Measurements from ENCODE around the gene PKP4. TPM values are rescaled to one million over a fixed set of nuclear protein-coding genes. Genes with fewer than 3 reads are reported as not detected.
"Not testable (repeated sequence)": the region's sequence is repeated elsewhere in the genome, so short reads cannot be mapped to it uniquely, and the experiment has no call there.

The PKP4 gene
- total and polyA plus RNA-seq, 4 donors, result 21.5 to 96.4 (median 32.8) TPM

- no peaks in the 10 kb centered on the region for H3K27me3 ChIP-seq (ENCODE audit: control insufficient read depth in 3 of 3, insufficient read depth in 3 of 3, low read length in 2 of 3)
- no peak overlapping the region for H3K9ac ChIP-seq (ENCODE audit: insufficient read depth in 1 of 2, low read length in 2 of 2)
- no peak overlapping the region for H3K4me3 ChIP-seq
- H3K4me1 ChIP-seq (ENCODE audit: control insufficient read depth in 5 of 5, insufficient read depth in 5 of 5, low read length in 5 of 5), result no peaks in the 10 kb centered on the region
- no peak for ATAC-seq (ENCODE audit: insufficient read depth, low FRiP score)
- DNase-seq, result no peak
- H3K27ac ChIP-seq (ENCODE audit: low read depth in 1 of 2, low read length in 1 of 2), result no peak overlapping the region
- H3K9me3 ChIP-seq (ENCODE audit: control insufficient read depth in 4 of 4, insufficient read depth in 3 of 4, low read length in 3 of 4), result no peaks in the 10 kb centered on the region
- no peak for TF ChIP-seq CTCF (IDR thresholded peaks at IDR 0.05; ENCODE audit: control extremely low read depth, extremely low read depth)
- WGBS, 2 donors, result 93 to 94% methylated on average over 6 of the region's 6 CpGs
- H3K36me3 ChIP-seq (ENCODE audit: control insufficient read depth in 4 of 4, insufficient read depth in 4 of 4, low read length in 4 of 4), result no peaks in the 10 kb centered on the region
Observed at GRCh38 chr2:158699323-158699722, 242.6 kb downstream of the PKP4 start.

GRCh38 chr2:158701101-158701500, 244.3 kb downstream of the PKP4 start:
- H3K9ac ChIP-seq (ENCODE audit: insufficient read depth in 1 of 2, low read length in 2 of 2), result no peak overlapping the region
- H3K36me3 ChIP-seq (ENCODE audit: control insufficient read depth in 4 of 4, insufficient read depth in 4 of 4, low read length in 4 of 4), result no peaks in the 10 kb centered on the region
- no peak overlapping the region for H3K27ac ChIP-seq (ENCODE audit: low read depth in 1 of 2, low read length in 1 of 2)
- H3K27me3 ChIP-seq (ENCODE audit: control insufficient read depth in 3 of 3, insufficient read depth in 3 of 3, low read length in 2 of 3), result no peaks in the 10 kb centered on the region
- no peak for DNase-seq
- TF ChIP-seq CTCF (IDR thresholded peaks at IDR 0.05; ENCODE audit: control extremely low read depth, extremely low read depth), result no peak
- H3K9me3 ChIP-seq (ENCODE audit: control insufficient read depth in 4 of 4, insufficient read depth in 3 of 4, low read length in 3 of 4), result peaks cover 0 to 6% (median 3%) of the 10 kb centered on the region in 4 donors
- 71 to 74% methylated on average over 3 of the region's 3 CpGs for WGBS, 2 donors
- no peaks in the 10 kb centered on the region for H3K4me1 ChIP-seq (ENCODE audit: control insufficient read depth in 5 of 5, insufficient read depth in 5 of 5, low read length in 5 of 5)
- H3K4me3 ChIP-seq, result no peak overlapping the region
- no peak for ATAC-seq (ENCODE audit: insufficient read depth, low FRiP score)

GRCh38 chr2:158702740-158703139, 246.0 kb downstream of the PKP4 start:
- no peak for TF ChIP-seq CTCF (IDR thresholded peaks at IDR 0.05; ENCODE audit: control extremely low read depth, extremely low read depth)
- DNase-seq, result no peak
- no peak for ATAC-seq (ENCODE audit: insufficient read depth, low FRiP score)
- H3K9ac ChIP-seq (ENCODE audit: insufficient read depth in 1 of 2, low read length in 2 of 2), result no peak overlapping the region
- WGBS, 2 donors, result 80 to 86% methylated on average over 9 of the region's 9 CpGs
- H3K4me1 ChIP-seq (ENCODE audit: control insufficient read depth in 5 of 5, insufficient read depth in 5 of 5, low read length in 5 of 5), result no peaks in the 10 kb centered on the region
- H3K27me3 ChIP-seq (ENCODE audit: control insufficient read depth in 3 of 3, insufficient read depth in 3 of 3, low read length in 2 of 3), result no peaks in the 10 kb centered on the region
- H3K27ac ChIP-seq (ENCODE audit: low read depth in 1 of 2, low read length in 1 of 2), result no peak overlapping the region
- no peak overlapping the region for H3K4me3 ChIP-seq
- H3K36me3 ChIP-seq (ENCODE audit: control insufficient read depth in 4 of 4, insufficient read depth in 4 of 4, low read length in 4 of 4), result no peaks in the 10 kb centered on the region
- H3K9me3 ChIP-seq (ENCODE audit: control insufficient read depth in 4 of 4, insufficient read depth in 3 of 4, low read length in 3 of 4), result peaks cover 0 to 6% (median 3%) of the 10 kb centered on the region in 4 donors

- not testable (repeated sequence) for H3K4me3 ChIP-seq; ATAC-seq (ENCODE audit: insufficient read depth, low FRiP score); H3K27me3 ChIP-seq (ENCODE audit: control insufficient read depth in 3 of 3, insufficient read depth in 3 of 3, low read length in 2 of 3); H3K9ac ChIP-seq (ENCODE audit: insufficient read depth in 1 of 2, low read length in 2 of 2); DNase-seq; H3K4me1 ChIP-seq (ENCODE audit: control insufficient read depth in 5 of 5, insufficient read depth in 5 of 5, low read length in 5 of 5); H3K9me3 ChIP-seq (ENCODE audit: control insufficient read depth in 4 of 4, insufficient read depth in 3 of 4, low read length in 3 of 4); H3K36me3 ChIP-seq (ENCODE audit: control insufficient read depth in 4 of 4, insufficient read depth in 4 of 4, low read length in 4 of 4); H3K27ac ChIP-seq (ENCODE audit: low read depth in 1 of 2, low read length in 1 of 2)
- 76 to 89% methylated on average over 8 of the region's 8 CpGs for WGBS, 2 donors
Observed at GRCh38 chr2:158704724-158705465, 248.1 kb downstream of the PKP4 start.
